HG02852 (cell line): Measurements from ENCODE around the gene CD6.

ENCODE experiments used
- ATAC-seq: cut with Tn5 transposase; IDR thresholded peaks from one replicate; pipeline ENCODE4 v1.9.1; 2021; ENCODE audit warnings: mild to moderate bottlenecking, moderate library complexity; ENCODE audit not compliant: unreplicated experiment

The CD6 gene

GRCh38 chr11:60934790-60935605, 36.5 kb upstream of the CD6 start:
- ATAC-seq: no peak

GRCh38 chr11:60935676-60936442, 35.6 kb upstream of the CD6 start:
- ATAC-seq: no peak

GRCh38 chr11:60936467-60937143, 34.9 kb upstream of the CD6 start:
- no peak for ATAC-seq

GRCh38 chr11:60937144-60937527, 34.3 kb upstream of the CD6 start:
- no peak for ATAC-seq

GRCh38 chr11:60937811-60938210, 33.7 kb upstream of the CD6 start:
- ATAC-seq: no peak

GRCh38 chr11:60938500-60938899, 33.0 kb upstream of the CD6 start:
- ATAC-seq: no peak

- no peak for ATAC-seq
Observed at GRCh38 chr11:60939301-60939700, 32.2 kb upstream of the CD6 start.

- no peak for ATAC-seq
Observed at GRCh38 chr11:60939855-60940254, 31.6 kb upstream of the CD6 start.

- ATAC-seq: no peak
Observed at GRCh38 chr11:60941371-60942119, 29.9 kb upstream of the CD6 start.

- no peak for ATAC-seq
Observed at GRCh38 chr11:60942219-60942618, 29.3 kb upstream of the CD6 start.

GRCh38 chr11:60942970-60943565, 28.4 kb upstream of the CD6 start:
- ATAC-seq: no peak

GRCh38 chr11:60944490-60945294, 26.8 kb upstream of the CD6 start:
- no peak for ATAC-seq

- no peak for ATAC-seq
Observed at GRCh38 chr11:60945295-60945667, 26.2 kb upstream of the CD6 start.

- no peak for ATAC-seq
Observed at GRCh38 chr11:60946601-60947264, 24.7 kb upstream of the CD6 start.

- no peak for ATAC-seq
Observed at GRCh38 chr11:60947700-60948099, 23.8 kb upstream of the CD6 start.

- no peak for ATAC-seq
Observed at GRCh38 chr11:60948250-60948649, 23.2 kb upstream of the CD6 start.

GRCh38 chr11:60950024-60950423, 21.5 kb upstream of the CD6 start:
- ATAC-seq: no peak

- ATAC-seq: no peak
Observed at GRCh38 chr11:60950933-60951605, 20.4 kb upstream of the CD6 start.

- no peak for ATAC-seq
Observed at GRCh38 chr11:60951606-60951903, 19.9 kb upstream of the CD6 start.
